ENCODE data around the gene MS4A4A.

- TF ChIP-seq THAP12 (CRISPR knock-in tag; IDR thresholded peaks at IDR 0.05) (no peak), ZNF780A (CRISPR knock-in tag; IDR thresholded peaks at IDR 0.05) (no peak), HSF4 (CRISPR knock-in tag; IDR thresholded peaks at IDR 0.05; ENCODE audit: borderline replicate concordance) (no peak), CTCF (IDR thresholded peaks at IDR 0.05 in 2 of 3, conservative IDR thresholded peaks at IDR 0.05 in 1 of 3; ENCODE audit: insufficient read depth in 2 of 3, low read depth in 1 of 3, low read length in 3 of 3) (no peak), KLF10 (CRISPR knock-in tag; IDR thresholded peaks at IDR 0.05) (no peak), MITF (IDR thresholded peaks at IDR 0.05) (no peak), ZNF121 (CRISPR knock-in tag; conservative IDR thresholded peaks at IDR 0.05) (no peak), POLR2AphosphoS5 (IDR thresholded peaks at IDR 0.05; ENCODE audit: control insufficient read depth, insufficient read depth, low read depth, low read length) (no peak), CEBPB (tag; IDR thresholded peaks at IDR 0.05) (no peak), PHF20 (IDR thresholded peaks at IDR 0.05; ENCODE audit: partially characterized antibody) (no peak), ARID2 (IDR thresholded peaks at IDR 0.05) (no peak), EZH2 (IDR thresholded peaks at IDR 0.05; ENCODE audit: borderline replicate concordance, low read depth, low read length) (no peak), FOS (IDR thresholded peaks at IDR 0.05; ENCODE audit: extremely low read depth, insufficient read length) (no peak), MXI1 (IDR thresholded peaks at IDR 0.05; ENCODE audit: low read depth, low read length) (no peak)
Observed at GRCh38 chr11:60315871-60316270, 35.4 kb downstream of the MS4A4A start.
